MM.1S (cell line): Measurements from ENCODE around the gene COA3.

Source experiments
- DNase-seq: peaks from one replicate; pipeline ENCODE4 v3.0.0-alpha.2; 2015
- H2AFZ ChIP-seq: fragments of 300-600 bp; sonication (generic); 2 replicates; pipeline ENCODE4 v1.6.0; 2016; ENCODE audit warnings: antibody characterized with exemption, low read length
- H3F3A ChIP-seq: fragments of 300-600 bp; sonication (generic); 2 replicates; pipeline ENCODE4 v1.6.1; 2016; ENCODE audit warnings: mild to moderate bottlenecking, antibody characterized with exemption, low read length, moderate library complexity, mixed read lengths; ENCODE audit not compliant: insufficient read depth
- H3K27ac ChIP-seq: fragments of 300-600 bp; sonication (generic); 2 replicates; pipeline ENCODE4 v1.5.1; 2016; ENCODE audit warnings: mild to moderate bottlenecking, low read length
- H3K27me3 ChIP-seq: fragments of 300-600 bp; sonication (generic); replicated peaks from 2 replicates; pipeline ENCODE4 v1.6.0; 2016; ENCODE audit warnings: low read length; ENCODE audit not compliant: insufficient read depth
- H3K36me3 ChIP-seq: fragments of 300-600 bp; sonication (generic); replicated peaks from 2 replicates; pipeline ENCODE4 v1.6.1; 2016; ENCODE audit warnings: mild to moderate bottlenecking, low read length, mixed read lengths; ENCODE audit not compliant: insufficient read depth
- H3K4me1 ChIP-seq: fragments of 300-600 bp; sonication (generic); 2 replicates; pipeline ENCODE4 v1.6.1; 2016; ENCODE audit warnings: low read length, mixed read lengths
- H3K4me2 ChIP-seq: fragments of 300-600 bp; sonication (generic); 2 replicates; pipeline ENCODE4 v1.6.0; 2016; ENCODE audit warnings: low read depth, low read length
- H3K4me3 ChIP-seq: fragments of 300-600 bp; sonication (generic); 2 replicates; pipeline ENCODE4 v1.5.1; 2016; ENCODE audit warnings: low read length, mixed read lengths
- H3K79me2 ChIP-seq: fragments of 300-600 bp; sonication (generic); 2 replicates; pipeline ENCODE4 v1.6.1; 2016; ENCODE audit warnings: mixed run types, low read length, mixed read lengths
- H3K9ac ChIP-seq: fragments of 300-600 bp; sonication (generic); 2 replicates; pipeline ENCODE4 v1.6.1; 2016; ENCODE audit warnings: low read length, mixed read lengths
- H3K9me2 ChIP-seq: fragments of 300-600 bp; sonication (generic); replicated peaks from 2 replicates; pipeline ENCODE4 v1.6.1; 2016; ENCODE audit warnings: mild to moderate bottlenecking, low read length, mixed read lengths; ENCODE audit not compliant: insufficient read depth
- H3K9me3 ChIP-seq: fragments of 300-600 bp; sonication (generic); replicated peaks from 2 replicates; pipeline ENCODE4 v1.6.1; 2016; ENCODE audit warnings: mild to moderate bottlenecking, low read length, mixed read lengths; ENCODE audit not compliant: insufficient read depth
- H4K20me1 ChIP-seq: fragments of 300-600 bp; sonication (generic); 2 replicates; pipeline ENCODE4 v1.6.1; 2016; ENCODE audit warnings: mild to moderate bottlenecking, low read length, moderate library complexity, mixed read lengths; ENCODE audit not compliant: insufficient read depth
- CTCF ChIP-seq: fragments of 300-600 bp; sonication (generic); IDR thresholded peaks from 2 replicates; pipeline ENCODE4 v1.5.1; 2016; ENCODE audit warnings: antibody characterized with exemption, low read length, mixed read lengths
- EZH2 ChIP-seq: fragments of 300-600 bp; sonication (generic); optimal IDR thresholded peaks from 2 replicates; pipeline ENCODE3; 2017; ENCODE audit warnings: low read depth, mild to moderate bottlenecking, antibody characterized with exemption, low read length, mixed read lengths
- EZH2phosphoT487 ChIP-seq: fragments of 300-600 bp; sonication (generic); IDR thresholded peaks from 2 replicates; pipeline ENCODE4 v1.6.1; 2018; ENCODE audit warnings: antibody characterized with exemption, low read length

The COA3 gene

GRCh38 chr17:42844271-42844670 is 45.8 kb upstream of the COA3 start, which contains the start of gene AOC2:
TSS of gene AOC2 (plus strand) at chr17:42844580. CDS start at chr17:42844627, 47 bp downstream.
- no peak within 1 kb of the TSS for H2AFZ ChIP-seq
- H3K36me3 ChIP-seq = peaks cover 21% of the 10 kb centered on the region; the same call in 1 of the 2 replicates
- peaks cover 11% of the 10 kb centered on the region for H3F3A ChIP-seq
- H3K4me1 ChIP-seq = peaks cover 5% of the 10 kb centered on the region
- no peaks in the 10 kb centered on the region for H3K27me3 ChIP-seq
- H3K9me3 ChIP-seq = no peaks in the 10 kb centered on the region
- no peak within 1 kb of the TSS for H3K9ac ChIP-seq
- H3K27ac ChIP-seq = no peak within 1 kb of the TSS
- no peak for DNase-seq
- H4K20me1 ChIP-seq = no peaks in the 10 kb centered on the region
- H3K4me3 ChIP-seq = no peak within 1 kb of the TSS
- no peaks in the 10 kb centered on the region; the same call in 1 of the 2 replicates for H3K79me2 ChIP-seq
- H3K9me2 ChIP-seq = no peaks in the 10 kb centered on the region
- no peak within 1 kb of the TSS for H3K4me2 ChIP-seq
- TF ChIP-seq EZH2 (no peak), EZH2phosphoT487 (no peak), CTCF (no peak)

- TF ChIP-seq CTCF = peak; percentile 77
- no peak for TF ChIP-seq EZH2
- no peak for TF ChIP-seq EZH2phosphoT487
- H3K36me3 ChIP-seq = peaks cover 28% of the 10 kb centered on the region; the same call in 1 of the 2 replicates
- no peak overlapping the region for H3K4me2 ChIP-seq
- peaks cover 11% of the 10 kb centered on the region for H3F3A ChIP-seq
- no peak for DNase-seq
- H3K27me3 ChIP-seq = no peaks in the 10 kb centered on the region
- H3K27ac ChIP-seq = no peak overlapping the region
- no peaks in the 10 kb centered on the region for H4K20me1 ChIP-seq
- no peaks in the 10 kb centered on the region for H3K4me1 ChIP-seq
- H2AFZ ChIP-seq = no peak overlapping the region
- H3K9ac ChIP-seq = no peak overlapping the region
- H3K4me3 ChIP-seq = no peak overlapping the region
- no peaks in the 10 kb centered on the region for H3K9me3 ChIP-seq
- H3K9me2 ChIP-seq = no peaks in the 10 kb centered on the region
- peaks cover 3% of the 10 kb centered on the region for H3K79me2 ChIP-seq
Observed at GRCh38 chr17:42843358-42843934, 44.9 kb upstream of the COA3 start.

- H3K9me3 ChIP-seq = no peaks in the 10 kb centered on the region
- H3K79me2 ChIP-seq = peaks cover 15% of the 10 kb centered on the region
- no peak overlapping the region for H3K4me3 ChIP-seq
- H3K36me3 ChIP-seq = peaks cover 34% of the 10 kb centered on the region; the same call in 1 of the 2 replicates
- H3K27ac ChIP-seq = no peak overlapping the region
- no peak for TF ChIP-seq CTCF
- no peaks in the 10 kb centered on the region for H4K20me1 ChIP-seq
- peaks cover 7% of the 10 kb centered on the region for H3F3A ChIP-seq
- no peak overlapping the region for H2AFZ ChIP-seq
- no peaks in the 10 kb centered on the region for H3K4me1 ChIP-seq
- no peaks in the 10 kb centered on the region for H3K9me2 ChIP-seq
- no peaks in the 10 kb centered on the region for H3K27me3 ChIP-seq
- H3K4me2 ChIP-seq = no peak overlapping the region
- no peak for DNase-seq
- no peak overlapping the region for H3K9ac ChIP-seq
Observed at GRCh38 chr17:42841975-42842685, 43.6 kb upstream of the COA3 start.
